Fibroblast of skin of left quadriceps (primary cell): ENCODE results near the gene C9orf43.

Source experiments
- DNase-seq, 2 experiments: peaks; one replicate each; pipeline ENCODE4 v3.0.0-alpha.2; 2013; ENCODE audit warnings: low read depth in 2 of 2

The C9orf43 gene

GRCh38 chr9:113467183-113467582, 56.6 kb downstream of the C9orf43 start:
- no peak for DNase-seq

DNA sequence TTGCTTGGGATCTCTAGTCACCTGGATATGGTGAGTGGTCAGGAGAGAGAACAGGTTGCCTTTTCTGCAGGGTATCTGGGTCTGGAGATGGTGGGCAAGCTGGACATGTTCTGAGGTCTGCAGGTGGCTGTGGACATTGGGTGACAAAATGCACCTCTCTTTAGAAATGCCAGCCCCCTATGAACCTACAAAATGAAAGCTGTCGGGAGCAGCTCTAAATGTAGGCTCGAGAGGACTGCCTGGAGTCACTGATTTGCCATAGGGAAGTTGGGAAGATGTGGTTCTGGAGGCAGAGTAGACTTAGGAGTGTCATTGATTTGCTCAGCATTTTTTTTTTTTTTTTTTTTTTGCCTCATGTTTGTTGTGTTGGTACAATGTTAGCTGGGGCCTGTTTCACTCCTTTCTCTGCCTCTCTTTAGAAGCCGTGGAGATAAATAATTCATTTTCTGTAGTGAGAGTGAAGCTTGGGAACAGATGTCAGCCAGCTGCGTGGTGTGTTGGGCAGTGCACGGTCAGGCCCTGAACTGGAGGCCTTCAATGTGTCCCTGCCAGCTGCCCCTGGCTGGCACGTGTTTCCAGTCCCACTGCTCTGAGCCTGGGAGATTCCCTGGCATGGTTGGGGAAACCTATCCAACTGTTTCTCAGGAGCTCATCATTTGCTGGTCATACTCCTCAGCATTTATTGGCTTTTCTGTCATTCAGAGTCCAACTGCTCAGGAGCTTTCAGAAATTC, 58.3 kb downstream of the C9orf43 start:
- no peak for DNase-seq

DNA sequence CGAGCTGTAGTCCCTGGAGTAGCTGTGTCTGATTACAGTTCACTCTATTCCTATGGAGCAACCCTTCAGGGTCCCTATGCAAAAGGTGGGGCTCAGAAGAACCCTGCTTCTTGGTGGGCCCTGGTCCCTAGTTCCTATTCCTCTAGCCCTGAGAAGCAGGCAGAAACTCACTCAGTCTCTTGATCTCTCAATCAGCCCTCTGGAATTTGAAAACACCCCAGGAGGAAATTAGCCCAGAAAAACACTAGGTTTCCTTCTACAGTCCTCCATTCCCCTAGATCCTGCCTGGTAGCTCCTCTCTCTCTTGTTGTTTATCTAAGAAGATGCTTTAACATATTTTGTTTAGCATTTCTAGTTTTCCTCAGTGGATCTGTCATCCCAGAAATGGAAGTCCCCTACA, 60.6 kb downstream of the C9orf43 start:
- no peak for DNase-seq

DNA sequence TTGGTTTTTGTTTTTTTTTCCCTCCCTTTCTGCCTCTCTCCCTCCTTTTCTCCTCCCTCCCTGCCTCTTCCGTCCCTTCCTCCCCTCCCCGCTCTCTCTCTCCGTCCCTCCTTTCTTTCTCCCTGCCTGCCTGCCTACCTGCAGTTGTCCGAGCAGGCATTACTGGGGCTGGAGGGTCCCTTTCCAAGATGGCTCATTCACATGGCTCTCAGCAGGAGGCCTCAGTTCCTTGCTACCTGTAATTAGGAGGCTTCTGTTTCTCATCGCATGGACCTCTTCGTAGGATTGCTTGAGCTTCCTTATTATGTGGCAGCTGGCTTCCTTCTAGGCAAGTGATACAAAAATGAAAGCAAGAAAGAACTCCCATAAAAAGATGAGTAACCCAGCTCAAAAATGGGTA, 61.0 kb downstream of the C9orf43 start:
- no peak for DNase-seq

- DNase-seq, result no peak
These were observed 61.7 kb downstream of the C9orf43 start for GRCh38 chr9:113472199-113472598.

DNA sequence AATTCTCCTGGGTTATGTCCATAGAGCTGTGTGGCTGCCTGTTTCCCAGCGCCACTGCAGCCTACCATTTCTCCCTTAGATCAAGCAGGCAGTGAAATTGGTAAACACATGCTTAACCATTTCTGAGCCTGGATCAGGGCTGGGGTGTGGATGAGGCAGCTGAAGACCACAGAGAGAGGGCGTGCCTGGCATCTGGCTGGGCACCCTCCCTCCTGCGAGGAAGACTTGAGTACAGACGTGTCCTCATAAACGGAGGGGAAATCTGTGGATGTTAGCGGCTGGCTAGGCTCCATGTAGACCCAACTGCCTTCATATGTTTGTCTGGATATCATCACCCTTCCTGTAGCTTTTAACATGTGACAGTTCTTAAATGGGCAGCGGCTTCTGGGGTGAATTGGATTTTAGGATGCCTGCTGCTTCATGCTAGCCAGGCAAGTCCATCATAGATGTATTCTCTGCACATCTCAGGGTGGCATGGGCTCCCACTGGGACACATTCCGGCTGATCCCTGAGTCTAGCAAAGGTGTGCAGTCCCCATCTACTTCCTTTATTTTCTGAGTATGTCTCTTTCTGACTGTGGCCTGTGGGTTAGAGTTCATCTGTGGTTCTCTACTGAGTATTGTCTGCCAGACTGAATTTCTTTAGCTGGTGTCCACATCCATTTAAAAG, 63.9 kb downstream of the C9orf43 start:
- DNase-seq, result no peak

GRCh38 chr9:113475031-113475430, 64.5 kb downstream of the C9orf43 start:
- DNase-seq, result no peak

- DNase-seq, result no peak
These were observed 65.4 kb downstream of the C9orf43 start for GRCh38 chr9:113475992-113476391.

GRCh38 chr9:113476511-113476916, 66.0 kb downstream of the C9orf43 start:
- no peak for DNase-seq

GRCh38 chr9:113477058-113477457, 66.5 kb downstream of the C9orf43 start:
- DNase-seq, result no peak

DNA sequence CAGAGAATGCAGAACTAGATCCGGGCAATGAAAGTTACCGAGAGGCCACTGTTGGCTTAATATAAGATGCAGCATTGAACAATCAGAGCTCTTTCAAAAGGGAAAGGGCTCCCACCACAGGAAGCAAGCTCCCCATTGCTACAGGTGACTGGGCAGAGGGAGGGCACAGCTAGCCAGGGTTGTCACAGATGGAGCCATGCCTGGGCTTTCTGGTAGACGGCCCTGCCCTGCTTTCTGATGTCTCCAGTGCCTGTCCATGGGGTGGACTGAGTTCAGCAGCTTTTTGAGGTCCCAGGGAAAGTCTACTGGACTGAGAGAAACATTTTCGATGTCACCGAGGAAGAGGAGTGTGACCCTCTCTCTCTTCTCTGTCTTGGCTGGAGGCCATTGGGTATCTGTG, 67.1 kb downstream of the C9orf43 start:
- no peak for DNase-seq

- no peak for DNase-seq
These were observed 68.7 kb downstream of the C9orf43 start for GRCh38 chr9:113479174-113479621.
